ENCODE data around the gene E2F4.

GRCh38 chr16:67229906-67230808 is 38.2 kb downstream of the E2F4 start:
- TF ChIP-seq CTCF (IDR thresholded peaks at IDR 0.05; ENCODE audit: low read depth, low read length) (no peak), MAX (IDR thresholded peaks at IDR 0.05; ENCODE audit: low read depth, low read length) (no peak), POLR2A (IDR thresholded peaks at IDR 0.05; ENCODE audit: extremely low read depth, insufficient read length) (no peak)

Measured in NB4 (cell line).